Medulla oblongata (tissue), 1 donor: Measurements from ENCODE around the gene TRIM63.

ENCODE experiments used
- DNase-seq: peaks from one replicate; pipeline ENCODE4 v3.0.0-alpha.2; 2015; ENCODE audit errors: extremely low spot score

TRIM63 gene

GRCh38 chr1:26057189-26057588 lies 10.2 kb downstream of the TRIM63 start:
- no peak for DNase-seq

DNA sequence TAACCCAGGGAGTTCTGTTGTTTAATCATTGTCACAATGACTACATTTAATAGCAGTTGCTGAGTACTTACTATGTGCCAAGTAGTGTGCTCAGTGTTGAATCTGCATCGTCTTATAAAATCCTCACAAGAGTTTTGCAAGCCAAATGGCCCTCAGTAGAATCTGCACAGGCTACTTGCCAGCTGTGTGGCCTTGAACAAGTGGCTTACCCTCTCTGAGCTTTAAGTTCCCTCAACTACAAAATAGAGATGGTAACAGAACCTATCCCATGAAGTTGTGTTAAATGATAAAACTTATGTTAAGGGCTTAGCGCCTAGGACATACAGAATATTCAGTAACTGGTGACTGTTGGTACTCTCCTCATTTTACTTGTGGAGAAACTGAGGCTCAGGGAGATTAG lies 12.4 kb downstream of the TRIM63 start:
- DNase-seq: no peak

- DNase-seq: no peak
These were observed 13.5 kb downstream of the TRIM63 start for GRCh38 chr1:26053718-26054560.

DNA sequence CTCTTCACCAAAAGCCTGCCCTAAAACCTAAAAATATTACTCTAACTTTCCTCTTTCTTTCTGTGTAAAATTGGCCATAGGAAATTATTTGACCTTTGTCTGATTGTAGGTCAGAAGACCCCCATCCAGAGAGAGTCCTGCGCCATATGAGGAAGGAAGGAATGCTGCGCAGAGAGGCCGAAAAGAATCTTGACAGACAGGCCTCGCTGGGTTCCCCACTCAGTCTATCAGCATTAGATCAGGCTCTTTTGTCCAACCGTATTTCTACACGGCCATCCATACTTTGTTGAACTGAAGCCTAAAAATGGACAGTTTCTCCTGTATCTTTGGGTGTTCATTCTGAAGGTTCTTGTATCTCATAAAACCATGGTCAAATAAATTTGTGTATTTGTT lies 17.2 kb downstream of the TRIM63 start:
- no peak for DNase-seq

DNA sequence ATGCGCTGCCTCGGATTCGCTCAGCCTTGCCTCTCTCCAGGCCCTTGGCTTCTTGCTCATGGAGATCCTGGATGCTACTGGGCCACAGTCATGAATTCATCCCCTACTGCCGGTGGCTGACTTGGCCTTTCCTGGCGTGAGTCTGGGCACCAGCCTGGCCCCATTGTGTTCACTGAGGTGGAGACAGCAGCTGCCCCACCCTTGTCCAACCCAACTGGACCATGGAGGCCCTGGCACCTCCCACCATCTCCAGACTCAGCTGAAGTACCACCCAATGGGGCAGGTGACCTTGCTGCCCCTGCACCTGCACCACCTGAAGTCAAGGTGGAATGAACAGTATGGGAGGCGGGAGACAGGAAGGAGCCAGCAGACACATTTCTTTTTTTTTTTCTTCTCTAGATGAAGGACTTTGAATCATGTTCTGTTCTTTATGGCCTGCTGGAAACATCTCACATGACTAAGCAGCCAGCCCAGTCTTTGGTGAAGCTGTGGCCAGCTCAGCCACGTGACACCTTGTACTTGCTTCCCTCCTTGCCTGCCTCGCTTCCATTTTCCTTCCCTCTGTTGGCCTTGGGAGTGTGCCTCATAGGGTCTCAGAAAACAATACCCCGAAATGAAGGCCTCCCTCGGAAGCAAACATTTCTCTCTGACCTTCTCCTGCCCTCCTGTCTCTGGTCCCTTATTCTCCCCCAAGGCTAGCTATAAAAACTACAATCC lies 17.7 kb downstream of the TRIM63 start:
- DNase-seq: no peak

DNA sequence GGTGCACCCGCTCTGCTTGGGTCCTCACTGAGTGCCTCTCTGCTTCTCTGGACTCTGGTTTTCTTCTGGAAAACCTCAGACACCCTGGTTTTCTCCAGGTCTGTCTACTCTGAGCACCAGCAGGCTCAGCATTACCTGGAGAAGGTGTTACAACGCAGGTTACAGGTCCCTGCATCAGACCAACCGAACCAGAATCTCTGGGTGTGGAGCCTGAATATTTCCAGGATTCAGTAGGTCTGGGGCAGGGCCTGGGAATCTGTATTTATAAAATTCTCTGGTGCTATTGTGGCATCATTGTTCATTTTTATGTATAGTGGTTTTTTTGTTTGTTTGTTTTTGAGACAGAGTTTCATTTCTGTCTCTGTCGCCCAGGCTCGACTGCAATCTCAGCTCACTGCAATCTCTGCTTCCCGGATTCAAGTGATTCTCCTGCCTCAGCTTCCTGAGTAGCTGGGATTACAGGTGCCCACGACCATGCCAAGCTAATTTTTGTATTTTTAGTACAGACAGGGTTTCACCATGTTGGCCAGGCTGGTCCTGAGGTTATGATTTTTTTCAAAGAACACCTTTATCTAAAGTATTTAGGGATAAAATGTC lies 20.1 kb downstream of the TRIM63 start:
- DNase-seq: no peak

DNA sequence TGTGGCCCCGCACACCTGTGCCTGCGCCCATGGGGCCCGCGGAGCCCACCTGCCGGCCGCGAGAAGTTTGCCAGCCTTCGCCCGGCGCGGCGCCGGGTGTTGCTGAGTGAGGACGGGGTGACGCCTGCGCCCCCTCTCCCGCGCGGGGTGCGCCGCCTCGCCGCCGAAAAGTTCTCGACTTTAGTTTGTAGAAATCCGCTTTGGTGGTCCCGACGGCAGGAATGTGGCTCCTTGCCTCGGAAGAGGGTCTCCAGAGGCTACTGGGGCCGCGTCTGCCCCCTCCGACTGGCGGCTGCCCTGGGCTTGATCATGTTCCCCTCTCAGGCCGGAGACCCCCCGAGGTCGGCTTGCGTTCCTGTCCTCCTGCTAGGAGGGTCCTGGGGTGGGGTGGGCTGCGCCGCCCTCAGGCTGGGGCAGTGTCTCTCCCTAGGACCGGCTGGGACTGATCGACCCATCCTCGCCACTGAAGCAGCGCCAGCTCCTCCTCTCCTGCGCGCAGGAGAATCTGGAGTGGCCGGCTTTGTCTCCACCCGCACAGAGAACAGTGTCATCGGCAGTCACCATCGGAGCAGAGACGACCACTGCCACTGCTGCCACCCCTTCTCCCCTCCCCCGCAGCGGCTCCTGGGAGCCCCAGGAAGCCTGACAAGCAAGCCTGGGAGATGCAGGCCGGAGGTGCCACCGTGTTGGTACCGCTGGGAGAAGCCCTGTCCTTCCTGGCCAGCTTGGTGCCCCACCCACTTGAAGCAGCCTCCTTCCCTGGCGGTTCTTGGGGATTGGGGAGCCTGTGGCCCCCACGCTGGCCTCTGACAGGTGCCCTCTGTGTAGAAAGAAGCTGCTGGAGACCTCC lies 21.0 kb downstream of the TRIM63 start:
- no peak for DNase-seq

- DNase-seq: no peak
These were observed 21.6 kb downstream of the TRIM63 start, which contains the start of gene SLC30A2 for GRCh38 chr1:26045722-26046245. SLC30A2 (minus strand) TSS chr1:26046118; CDS start chr1:26045896, 222 bp downstream.

- no peak for DNase-seq
These were observed 22.3 kb downstream of the TRIM63 start for GRCh38 chr1:26044971-26045721.

DNA sequence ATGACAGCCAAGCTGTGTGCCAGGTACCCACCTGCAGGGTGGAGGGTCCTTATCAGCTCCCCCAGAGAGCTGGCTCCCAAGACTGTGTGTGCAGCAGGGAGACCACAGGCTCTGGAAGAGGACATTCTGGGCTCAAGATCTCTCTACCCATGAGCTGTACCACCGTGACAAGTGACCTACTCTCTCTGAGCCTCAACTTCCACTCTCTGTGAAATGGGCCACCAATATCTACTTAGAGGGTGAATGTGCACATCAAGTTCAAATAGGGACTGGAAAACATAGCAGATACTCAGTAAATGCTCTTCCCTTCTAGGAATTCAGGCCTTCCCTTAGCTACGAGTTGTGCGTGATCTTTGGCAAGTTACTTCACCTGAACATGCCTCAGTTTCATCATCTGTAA lies 23.0 kb downstream of the TRIM63 start:
- no peak for DNase-seq

GRCh38 chr1:26043765-26044164 lies 23.7 kb downstream of the TRIM63 start:
- DNase-seq: no peak

DNA sequence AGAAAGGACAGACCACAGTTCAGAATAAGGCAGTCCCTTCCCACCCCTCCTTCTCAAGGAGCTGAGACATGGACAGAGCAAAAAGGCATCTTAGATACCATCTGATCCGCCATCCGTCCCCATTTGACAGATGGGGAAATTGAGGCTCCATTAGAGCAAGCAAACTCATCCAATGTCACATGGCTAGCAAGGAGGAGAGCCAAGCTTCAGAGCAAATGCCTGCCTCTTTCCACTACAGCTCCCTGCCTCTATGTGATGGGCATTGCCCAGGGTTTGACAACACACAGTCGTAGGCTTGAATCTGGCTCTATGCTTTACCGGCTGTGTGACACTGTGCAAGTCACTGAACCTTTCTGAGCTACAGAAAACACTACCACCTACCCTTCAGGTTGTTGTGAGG lies 25.5 kb downstream of the TRIM63 start:
- DNase-seq: no peak

- no peak for DNase-seq
These were observed 26.0 kb downstream of the TRIM63 start for GRCh38 chr1:26041401-26041800.

- DNase-seq: no peak
These were observed 28.5 kb downstream of the TRIM63 start for GRCh38 chr1:26038904-26039303.

- no peak for DNase-seq
These were observed 29.0 kb downstream of the TRIM63 start for GRCh38 chr1:26038477-26038876.

GRCh38 chr1:26037904-26038303 lies 29.5 kb downstream of the TRIM63 start:
- DNase-seq: no peak

DNA sequence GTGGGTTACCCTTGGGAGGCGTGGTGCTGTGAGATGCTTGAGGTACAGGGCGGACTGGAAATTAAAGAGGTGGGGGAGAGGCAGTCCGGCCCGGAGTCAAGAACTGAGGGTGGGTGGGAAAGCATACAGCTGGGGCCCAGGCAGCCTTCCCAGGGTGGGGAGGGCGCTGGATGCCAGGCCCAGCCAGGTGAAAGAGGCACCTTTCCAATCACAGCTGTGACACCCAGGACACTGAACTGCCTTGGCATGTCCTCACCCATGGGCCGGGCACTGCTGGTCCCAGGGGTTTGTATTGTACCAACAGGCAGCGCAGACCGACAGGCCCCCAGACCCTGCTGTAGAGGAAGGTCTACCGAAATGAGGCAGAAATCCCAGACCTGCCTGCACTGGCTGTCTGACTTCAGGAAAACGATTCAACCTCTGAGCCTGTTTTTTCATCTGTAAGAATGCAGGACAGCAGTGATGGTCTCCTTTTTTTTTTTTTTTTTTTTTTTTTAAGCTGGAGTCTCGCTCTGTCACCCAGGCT lies 30.6 kb downstream of the TRIM63 start:
- DNase-seq: no peak

GRCh38 chr1:26035959-26036755 lies 31.3 kb downstream of the TRIM63 start:
- DNase-seq: peak; percentile 87

- peak; percentile 95 for DNase-seq
These were observed 32.0 kb downstream of the TRIM63 start for GRCh38 chr1:26035203-26035958.
